ENCODE measurements around the gene SLC44A5.
"Not testable (repeated sequence)": the region's sequence is repeated elsewhere in the genome, so short reads cannot be mapped to it uniquely, and the experiment has no call there.

GRCh38 chr1:75375476-75376447 lies 235.2 kb downstream of the SLC44A5 start:
- TF ChIP-seq EZH2 (IDR thresholded peaks at IDR 0.05; ENCODE audit: borderline replicate concordance, low read depth, low read length, poor library complexity, severe bottlenecking); CTCF (conservative IDR thresholded peaks at IDR 0.05; ENCODE audit: low read depth, low read length): not testable (repeated sequence)
